ENCODE data around the gene RIMS4.

DNA sequence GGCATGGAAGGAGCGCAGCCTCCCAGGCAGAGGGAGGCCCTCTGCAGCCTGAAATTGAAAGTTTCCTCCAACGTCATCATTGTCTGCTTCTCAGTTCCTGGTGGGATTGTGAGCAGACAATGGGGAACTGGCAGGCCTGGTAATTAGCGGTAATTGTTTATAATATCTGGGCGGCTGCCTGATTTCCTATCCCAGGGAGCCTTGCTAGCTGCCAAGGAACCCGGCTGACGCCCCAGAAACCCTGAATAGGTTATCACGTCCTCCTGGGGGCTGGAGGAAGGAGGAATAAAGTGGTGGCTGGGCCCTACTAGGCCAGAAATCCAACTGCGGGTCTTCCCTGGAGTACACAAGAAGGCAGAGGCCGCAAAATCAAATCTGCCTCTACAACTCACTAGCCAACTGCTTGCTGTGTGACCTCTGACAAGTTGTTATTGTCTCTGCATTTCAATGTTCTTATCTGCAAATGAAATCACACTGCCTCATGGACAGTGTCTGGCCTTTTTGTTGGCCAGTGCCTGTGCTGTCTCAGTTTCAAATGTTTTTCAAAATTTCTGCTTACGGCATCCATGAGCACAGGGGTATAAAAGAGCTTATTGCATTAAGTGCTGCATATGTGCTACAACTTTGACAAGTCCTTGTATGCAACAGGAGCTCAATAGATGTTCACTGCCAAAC lies 47.7 kb downstream of the RIMS4 start:
- no peak for TF ChIP-seq POLR2AphosphoS5 (IDR thresholded peaks at IDR 0.05; ENCODE audit: borderline replicate concordance, low read depth, low read length)
- no peak for TF ChIP-seq EZH2 (IDR thresholded peaks at IDR 0.05)
